Daoy (cell line): Measurements from ENCODE around the gene MAPKAPK3. TPM values are rescaled to one million over a fixed set of nuclear protein-coding genes. Genes with fewer than 3 reads are reported as not detected.
"Not testable (repeated sequence)": the region's sequence is repeated elsewhere in the genome, so short reads cannot be mapped to it uniquely, and the experiment has no call there.

Source experiments
- DNase-seq: peaks from one replicate; pipeline ENCODE4 v3.0.0-alpha.2; 2015; ENCODE audit warnings: low read depth
- total RNA-seq: library from RNA; depleted of rRNA; stranded (reverse); fragments of >200 nt; shearing (Covaris generic); gene quantifications from 2 replicates; pipeline ENCODE4 v1.2.3, GENCODE V29; 2014

The MAPKAPK3 gene
- total RNA-seq, 1 experiment from 2014 or later = 21.7 TPM

- DNase-seq = no peak
Observed at GRCh38 chr3:50655009-50655830, 38.3 kb downstream of the MAPKAPK3 start.

- no peak for DNase-seq
Observed at GRCh38 chr3:50656417-50657195, 39.7 kb downstream of the MAPKAPK3 start.

- no peak for DNase-seq
Observed at GRCh38 chr3:50657407-50657806, 40.5 kb downstream of the MAPKAPK3 start.

GRCh38 chr3:50657816-50658215 is 40.9 kb downstream of the MAPKAPK3 start:
- DNase-seq = no peak

GRCh38 chr3:50658416-50658815 is 41.5 kb downstream of the MAPKAPK3 start:
- DNase-seq = peak; percentile 25

GRCh38 chr3:50658831-50659230 is 41.9 kb downstream of the MAPKAPK3 start:
- DNase-seq = no peak

- no peak for DNase-seq
Observed at GRCh38 chr3:50660386-50660785, 43.4 kb downstream of the MAPKAPK3 start.

- no peak for DNase-seq
Observed at GRCh38 chr3:50661321-50661837, 44.4 kb downstream of the MAPKAPK3 start.

GRCh38 chr3:50662408-50662807 is 45.5 kb downstream of the MAPKAPK3 start:
- DNase-seq = no peak

- no peak for DNase-seq
Observed at GRCh38 chr3:50665081-50665840, 48.3 kb downstream of the MAPKAPK3 start.

GRCh38 chr3:50665841-50666115 is 48.8 kb downstream of the MAPKAPK3 start:
- DNase-seq = not testable (repeated sequence)

- DNase-seq = no peak
Observed at GRCh38 chr3:50666837-50667236, 49.9 kb downstream of the MAPKAPK3 start.

- DNase-seq = peak; percentile 89
Observed at GRCh38 chr3:50671331-50671730, 54.4 kb downstream of the MAPKAPK3 start.

GRCh38 chr3:50672656-50673055 is 55.7 kb downstream of the MAPKAPK3 start:
- DNase-seq = no peak

GRCh38 chr3:50673931-50674330 is 57.0 kb downstream of the MAPKAPK3 start:
- no peak for DNase-seq

GRCh38 chr3:50674349-50675178 is 57.6 kb downstream of the MAPKAPK3 start, which contains the start of gene DOCK3:
Gene DOCK3, plus strand, starts transcription at chr3:50674927. Its CDS starts 337 bp downstream, at chr3:50675264.
- peak; percentile 62 for DNase-seq

GRCh38 chr3:50675179-50676030 is 58.5 kb downstream of the MAPKAPK3 start:
- peak; percentile 60 for DNase-seq

- no peak for DNase-seq
Observed at GRCh38 chr3:50676031-50676705, 59.2 kb downstream of the MAPKAPK3 start.

GRCh38 chr3:50687127-50687751 is 70.3 kb downstream of the MAPKAPK3 start:
- DNase-seq = peak; percentile 35
